HepG2 (cell line): ENCODE data around the gene BRMS1. TPM values are rescaled to one million over a fixed set of nuclear protein-coding genes. Genes with fewer than 3 reads are reported as not detected.

Experiments used
- CREB3 ChIP-seq: sonication (generic); formaldehyde crosslinking; IDR thresholded peaks from 2 replicates; pipeline ENCODE4 v1.5.0; 2020; ENCODE audit warnings: missing genetic modification reagents
- DR1 ChIP-seq: sonication (generic); formaldehyde crosslinking; IDR thresholded peaks from 2 replicates; pipeline ENCODE4 v1.8.0; 2021; ENCODE audit warnings: mild to moderate bottlenecking, missing genetic modification reagents, inconsistent platforms
- ERF ChIP-seq: IDR thresholded peaks from 2 replicates; pipeline ENCODE4 v1.6.1; 2018; ENCODE audit warnings: missing biosample characterization, missing genetic modification reagents
- EZH2 ChIP-seq: conservative IDR thresholded peaks from 2 replicates; pipeline ENCODE4 v1.6.1; 2012; ENCODE audit warnings: mild to moderate bottlenecking, low read depth, low read length, moderate library complexity
- FOXK1 ChIP-seq: sonication (generic); formaldehyde crosslinking; IDR thresholded peaks from 2 replicates; pipeline ENCODE4 v1.4.0; 2020; ENCODE audit warnings: low read depth, missing genetic modification reagents, borderline replicate concordance
- GLMP ChIP-seq: sonication (generic); formaldehyde crosslinking; IDR thresholded peaks from 2 replicates; pipeline ENCODE4 v1.9.0; 2021; ENCODE audit warnings: missing genetic modification reagents, mild to moderate bottlenecking, borderline replicate concordance
- GRHL1 ChIP-seq: sonication (generic); formaldehyde crosslinking; conservative IDR thresholded peaks from 2 replicates; pipeline ENCODE4 v1.8.0; 2022; ENCODE audit warnings: missing genetic modification reagents
- GTF3A ChIP-seq: sonication (generic); formaldehyde crosslinking; conservative IDR thresholded peaks from 2 replicates; pipeline ENCODE4 v1.4.0; 2020; ENCODE audit warnings: mild to moderate bottlenecking, missing genetic modification reagents
- HDAC1 ChIP-seq: sonication (generic); formaldehyde crosslinking; IDR thresholded peaks from 2 replicates; pipeline ENCODE4 v1.5.1; 2020; ENCODE audit warnings: mild to moderate bottlenecking, missing genetic modification reagents
- ZNF275 ChIP-seq: sonication (generic); formaldehyde crosslinking; IDR thresholded peaks from 2 replicates; pipeline ENCODE4 v1.8.0; 2022; ENCODE audit warnings: missing genetic modification reagents, mild to moderate bottlenecking, inconsistent platforms, borderline replicate concordance
- ZNF276 ChIP-seq: sonication (generic); formaldehyde crosslinking; IDR thresholded peaks from 2 replicates; pipeline ENCODE4 v1.4.0; 2020; ENCODE audit warnings: mild to moderate bottlenecking, low read depth, missing genetic modification reagents
- ZNF326 ChIP-seq: sonication (generic); formaldehyde crosslinking; IDR thresholded peaks from 2 replicates; pipeline ENCODE4 v1.4.0; 2020; ENCODE audit warnings: missing genetic modification reagents, borderline replicate concordance
- ZNF354B ChIP-seq: sonication (generic); formaldehyde crosslinking; IDR thresholded peaks from 2 replicates; pipeline ENCODE4 v1.8.0; 2022; ENCODE audit warnings: mild to moderate bottlenecking, missing genetic modification reagents
- ZNF362 ChIP-seq: sonication (generic); formaldehyde crosslinking; IDR thresholded peaks from 2 replicates; pipeline ENCODE4 v1.4.0; 2020; ENCODE audit warnings: missing genetic modification reagents, mild to moderate bottlenecking, borderline replicate concordance
- ZSCAN22 ChIP-seq: sonication (generic); formaldehyde crosslinking; IDR thresholded peaks from 2 replicates; pipeline ENCODE4 v1.4.0; 2020; ENCODE audit warnings: mild to moderate bottlenecking, missing genetic modification reagents
- polyA plus RNA-seq, 8 experiments: library from polyadenylated mRNA; depleted of rRNA in 3 of 8; stranded (reverse) in 7 of 8; unstranded in 1 of 8; fragments of >200 nt; fragmentation: Illumina TruSeq in 4 of 8; extraction: Trizol in 4 of 8; gene quantifications; 2 replicates each; pipeline versions ENCODE4 v1.2.1 to v1.2.3, GENCODE V29; 2011 to 2016; ENCODE audit warnings: low read depth in 4 of 8, missing spikeins in 1 of 8, mixed read lengths in 1 of 8; ENCODE audit not compliant: insufficient read depth in 1 of 8
- total RNA-seq, 5 experiments: library from RNA; depleted of rRNA; stranded (reverse); fragments of >200 nt; fragmentation: Illumina TruSeq; extraction: Trizol; gene quantifications; 2 replicates each; pipeline ENCODE4 v1.2.3, GENCODE V29; 2016; ENCODE audit warnings: low read depth in 1 of 5

The BRMS1 gene
- total and polyA plus RNA-seq, 2 of the 13 experiments (the other 11 are each of a cell fraction or from before 2014, with no cell fraction given), result 15.8 to 55.7 TPM

- TF ChIP-seq FOXK1, result peak; percentile 42; the same call in 1 of the 2 replicates
- TF ChIP-seq ZNF326 (CRISPR knock-in tag), result no peak
- no peak for TF ChIP-seq GLMP (CRISPR knock-in tag)
- TF ChIP-seq DR1 (CRISPR knock-in tag), result no peak
- peak; percentile 85 for TF ChIP-seq ERF
- TF ChIP-seq ZSCAN22 (CRISPR knock-in tag), result no peak
- TF ChIP-seq EZH2, result no peak
- TF ChIP-seq ZNF362 (CRISPR knock-in tag), result no peak
- TF ChIP-seq ZNF276 (CRISPR knock-in tag), result no peak
- TF ChIP-seq HDAC1, result peak; percentile 98
- no peak for TF ChIP-seq ZNF275 (CRISPR knock-in tag)
- TF ChIP-seq GTF3A (CRISPR knock-in tag), result 0 out of 2 replicates have a peak, but pooled peaks have one; percentile 19
- no peak for TF ChIP-seq ZNF354B
- TF ChIP-seq GRHL1 (CRISPR knock-in tag), result no peak
- no peak for TF ChIP-seq CREB3 (CRISPR knock-in tag)
These were observed 8.4 kb downstream of the BRMS1 start, which contains the start of gene RIN1 (continued) for GRCh38 chr11:66336234-66337102.
